Keratinocyte (primary cell): ENCODE measurements around the gene SNIP1. TPM values are rescaled to one million over a fixed set of nuclear protein-coding genes. Genes with fewer than 3 reads are reported as not detected.

Experiments used
- DNase-seq: peaks from one replicate; pipeline ENCODE4 v3.0.0-alpha.2; 2011; ENCODE audit warnings: low read depth, missing footprints, low spot score
- FAIRE-seq: peaks from 2 replicates; lab custom pipeline; 2011; peaks lifted over from hg19 to GRCh38; lab: Jason Lieb, UNC
- H2AFZ ChIP-seq: 2 replicates; pipeline ENCODE4 v1.6.0; 2012; ENCODE audit warnings: low read length, control low read depth, inconsistent platforms; ENCODE audit not compliant: control insufficient read depth
- H3K27ac ChIP-seq: 2 replicates; pipeline ENCODE4 v1.5.1; 2011; ENCODE audit warnings: low read length; ENCODE audit not compliant: control insufficient read depth, insufficient read depth
- H3K27me3 ChIP-seq: 3 replicates; pipeline ENCODE4 v1.6.0; 2011; ENCODE audit warnings: low read length; ENCODE audit not compliant: control insufficient read depth, insufficient read depth; ENCODE audit errors: extremely low read depth
- H3K36me3 ChIP-seq, 2 experiments: 2 replicates in 1 of 2; 3 replicates in 1 of 2; pipeline ENCODE4 v1.5.1; 2011; ENCODE audit warnings: low read length in 2 of 2, mild to moderate bottlenecking in 1 of 2; ENCODE audit not compliant: control insufficient read depth in 2 of 2, insufficient read depth in 2 of 2; ENCODE audit errors: extremely low read depth in 1 of 2
- H3K4me1 ChIP-seq: 3 replicates; pipeline ENCODE4 v1.5.1; 2011; ENCODE audit warnings: low read length; ENCODE audit not compliant: control insufficient read depth, insufficient read depth; ENCODE audit errors: extremely low read depth
- H3K4me2 ChIP-seq: 3 replicates; pipeline ENCODE4 v1.6.0; 2011; ENCODE audit warnings: low read depth, low read length; ENCODE audit not compliant: control insufficient read depth, insufficient read depth; ENCODE audit errors: extremely low read depth
- H3K4me3 ChIP-seq, 3 experiments: fragments of 200-600 bp in 1 of 3; sonication (generic) in 1 of 3; 2 replicates in 2 of 3; 3 replicates in 1 of 3; pipeline ENCODE4 v1.5.1; 2011 to 2016; ENCODE audit warnings: low read length in 3 of 3, mild to moderate bottlenecking in 3 of 3, control low read depth in 2 of 3, inconsistent platforms in 1 of 3, low read depth in 1 of 3, mixed read lengths in 1 of 3, mixed run types in 1 of 3, moderate library complexity in 1 of 3; ENCODE audit not compliant: control insufficient read depth in 2 of 3, insufficient read depth in 2 of 3; ENCODE audit errors: extremely low read depth in 1 of 3
- H3K79me2 ChIP-seq: 2 replicates; pipeline ENCODE4 v1.6.0; 2012; ENCODE audit warnings: low read length; ENCODE audit not compliant: control insufficient read depth, insufficient read depth
- H3K9ac ChIP-seq: 3 replicates; pipeline ENCODE4 v1.6.0; 2011; ENCODE audit warnings: low read length; ENCODE audit not compliant: control insufficient read depth, insufficient read depth; ENCODE audit errors: extremely low read depth
- H3K9me1 ChIP-seq: 3 replicates; pipeline ENCODE4 v1.6.0; 2011; ENCODE audit warnings: low read length; ENCODE audit not compliant: control insufficient read depth, insufficient read depth; ENCODE audit errors: extremely low read depth
- H3K9me3 ChIP-seq: 2 replicates; pipeline ENCODE4 v1.5.1; 2012; ENCODE audit warnings: low read depth, low read length; ENCODE audit not compliant: control insufficient read depth
- H4K20me1 ChIP-seq: 3 replicates; pipeline ENCODE4 v1.6.0; 2011; ENCODE audit warnings: low read length; ENCODE audit not compliant: control insufficient read depth, insufficient read depth; ENCODE audit errors: extremely low read depth
- CTCF ChIP-seq, 3 experiments: IDR thresholded peaks in 1 of 3; conservative IDR thresholded peaks in 1 of 3; optimal IDR thresholded peaks in 1 of 3; 2 replicates in 2 of 3; 3 replicates in 1 of 3; pipeline versions ENCODE3 to v1.5.1; 2011; ENCODE audit warnings: low read length in 3 of 3, mild to moderate bottlenecking in 3 of 3, moderate library complexity in 2 of 3, control low read depth in 1 of 3, inconsistent platforms in 1 of 3; ENCODE audit not compliant: insufficient read depth in 2 of 3; ENCODE audit errors: extremely low read depth in 1 of 3
- EZH2 ChIP-seq: IDR thresholded peaks from one replicate; pipeline ENCODE4 v1.6.1; 2012; ENCODE audit warnings: inconsistent platforms, mild to moderate bottlenecking, low read length, moderate library complexity
- dilution Hi-C: fragments of 300-500 bp; cut with MboI; formaldehyde crosslinking; loops from one replicate; pipeline ENCODE4 v1.7.0; 2020; ENCODE audit warnings: low sequenced_read_pairs; ENCODE audit not compliant: extremely low pct_ligation_motif_present
- polyA plus RNA-seq, 5 experiments: library from polyadenylated mRNA; depleted of rRNA in 3 of 5; stranded (reverse) in 3 of 5; stranded (forward) in 1 of 5; unstranded in 1 of 5; fragments of >200 nt; gene quantifications; 1 replicate in 1 of 5; 2 replicates in 3 of 5; 3 replicates in 1 of 5; pipeline versions ENCODE4 v1.2.1 to v1.2.3, GENCODE V29; 2011 to 2012; ENCODE audit warnings: missing spikeins in 2 of 5, low read depth in 1 of 5, low replicate concordance in 1 of 5

The SNIP1 gene
- polyA plus RNA-seq, 1 donor (not counting 4 experiments of a cell fraction or from before 2014, with no cell fraction given) = 8.9 TPM

GRCh38 chr1:37567023-37567422 lies 12.9 kb upstream of the SNIP1 start:
- TF ChIP-seq CTCF (optimal IDR thresholded peaks at IDR 0.05 in 1 of 3, IDR thresholded peaks at IDR 0.05 in 1 of 3, conservative IDR thresholded peaks at IDR 0.05 in 1 of 3; ENCODE audit: extremely low read depth in 1 of 3, insufficient read depth in 2 of 3, low read length in 3 of 3) (no peak), EZH2 (no peak)
- H2AFZ ChIP-seq = no peak overlapping the region
- no peaks in the 10 kb centered on the region for H3K9me3 ChIP-seq
- H3K79me2 ChIP-seq = no peaks in the 10 kb centered on the region
- dilution Hi-C loops = no loop called here
- H3K27ac ChIP-seq = no peak overlapping the region
- H3K9me1 ChIP-seq = no peaks in the 10 kb centered on the region
- no peak overlapping the region for H3K4me2 ChIP-seq
- FAIRE-seq (no peak), DNase-seq (no peak)
- no peak overlapping the region for H3K9ac ChIP-seq
- peaks cover 41 to 47% of the 10 kb centered on the region in 2 experiments for H3K36me3 ChIP-seq
- no peaks in the 10 kb centered on the region for H4K20me1 ChIP-seq
- H3K4me3 ChIP-seq = no peak overlapping the region
- no peaks in the 10 kb centered on the region for H3K27me3 ChIP-seq
- peaks cover 5% of the 10 kb centered on the region for H3K4me1 ChIP-seq

DNA sequence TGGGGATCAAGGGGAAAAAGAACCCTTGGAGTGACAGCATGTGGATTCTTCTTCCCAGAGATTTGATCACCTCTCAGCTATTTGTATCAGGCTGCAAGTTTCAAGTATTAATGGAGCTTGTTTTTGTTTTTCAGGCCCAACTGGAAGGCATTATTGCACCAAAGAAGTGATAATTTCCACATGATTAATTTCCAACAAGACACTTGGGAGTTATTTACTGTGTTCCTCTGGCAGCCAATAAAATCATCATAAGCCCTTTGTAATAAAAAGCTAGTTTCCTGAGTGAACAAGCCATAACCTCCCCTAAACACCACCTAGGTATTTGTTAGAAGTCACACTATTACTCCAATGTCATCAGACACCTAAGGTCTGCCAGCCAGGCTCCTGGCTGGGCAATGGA lies 10.8 kb upstream of the SNIP1 start:
- Histone ChIP-seq H3K27ac (no peak overlapping the region), H3K9ac (no peak overlapping the region), H3K9me3 (no peaks in the 10 kb centered on the region), H3K4me2 (no peak overlapping the region), H3K9me1 (no peaks in the 10 kb centered on the region), H3K79me2 (no peaks in the 10 kb centered on the region), H2AFZ (no peak overlapping the region), H3K36me3 (peaks cover 31 to 37% of the 10 kb centered on the region in 2 experiments), H3K4me1 (peaks cover 5% of the 10 kb centered on the region), H3K4me3 (no peak overlapping the region), H3K27me3 (no peaks in the 10 kb centered on the region), H4K20me1 (no peaks in the 10 kb centered on the region)
- TF ChIP-seq CTCF (optimal IDR thresholded peaks at IDR 0.05 in 1 of 3, IDR thresholded peaks at IDR 0.05 in 1 of 3, conservative IDR thresholded peaks at IDR 0.05 in 1 of 3; ENCODE audit: extremely low read depth in 1 of 3, insufficient read depth in 2 of 3, low read length in 3 of 3) = no peak
- no peak for TF ChIP-seq EZH2
- FAIRE-seq = no peak
- dilution Hi-C loops = no loop called here
- DNase-seq = no peak
